ENCODE data around the gene LHX4. TPM values are rescaled to one million over a fixed set of nuclear protein-coding genes. Genes with fewer than 3 reads are reported as not detected.

The LHX4 gene
- total RNA-seq, 4 donors from 2014 or later: not detected

GRCh38 chr1:180255536-180256340, 25.7 kb downstream of the LHX4 start:
- peaks cover 39 to 46% (median 44%) of the 10 kb centered on the region in 3 donors for H3K27me3 ChIP-seq
- TF ChIP-seq POLR2A (IDR thresholded peaks at IDR 0.05): no peak
- TF ChIP-seq CTCF (IDR thresholded peaks at IDR 0.05 in 4 of 5, conservative IDR thresholded peaks at IDR 0.05 in 1 of 5): no peak
- H3K4me1 ChIP-seq: no peaks in the 10 kb centered on the region
- H3K36me3 ChIP-seq: no peaks in the 10 kb centered on the region
- no peak for ATAC-seq
- H3K27ac ChIP-seq: no peak overlapping the region
- no peak overlapping the region for H3K4me3 ChIP-seq
- in situ Hi-C loops (cut with MboI; ENCODE audit: low sequenced_read_pairs in 4 of 4) (loop anchor here in 1 of 4 donors (10.0 kb wide), 1 partner anchor 219 kb away; no protein-coding TSS in a partner anchor), intact Hi-C loops (cut with DNase I; ENCODE audit: low total_unique reads) (no loop called here)
- H3K9me3 ChIP-seq: no peaks in the 10 kb centered on the region
- no peak for DNase-seq

- intact Hi-C loops (cut with DNase I; ENCODE audit: low total_unique reads) (no loop called here), in situ Hi-C loops (cut with MboI; ENCODE audit: low sequenced_read_pairs in 4 of 4) (loop anchor here in 1 of 4 donors (10.0 kb wide), 1 partner anchor 218 kb away; no protein-coding TSS in a partner anchor)
- no peak for DNase-seq
- TF ChIP-seq POLR2A (IDR thresholded peaks at IDR 0.05): no peak
- no peak for TF ChIP-seq CTCF (IDR thresholded peaks at IDR 0.05 in 4 of 5, conservative IDR thresholded peaks at IDR 0.05 in 1 of 5)
- Histone ChIP-seq H3K4me1 (no peaks in the 10 kb centered on the region), H3K4me3 (no peak overlapping the region), H3K9me3 (no peaks in the 10 kb centered on the region), H3K27ac (no peak overlapping the region), H3K27me3 (peaks cover 41 to 48% (median 44%) of the 10 kb centered on the region in 3 donors), H3K36me3 (no peaks in the 10 kb centered on the region)
- no peak for ATAC-seq
These were observed 26.4 kb downstream of the LHX4 start for GRCh38 chr1:180256341-180257027.

- no peak overlapping the region for H3K4me3 ChIP-seq
- no peaks in the 10 kb centered on the region for H3K9me3 ChIP-seq
- no peak for DNase-seq
- in situ Hi-C loops (cut with MboI; ENCODE audit: low sequenced_read_pairs in 4 of 4) (loop anchor here in 1 of 4 donors (10.0 kb wide), 1 partner anchor 218 kb away; no protein-coding TSS in a partner anchor), intact Hi-C loops (cut with DNase I; ENCODE audit: low total_unique reads) (no loop called here)
- H3K36me3 ChIP-seq: no peaks in the 10 kb centered on the region
- H3K27ac ChIP-seq: no peak overlapping the region
- H3K27me3 ChIP-seq: peaks cover 41 to 48% (median 44%) of the 10 kb centered on the region in 3 donors
- TF ChIP-seq CTCF (IDR thresholded peaks at IDR 0.05 in 4 of 5, conservative IDR thresholded peaks at IDR 0.05 in 1 of 5): no peak
- no peak for TF ChIP-seq POLR2A (IDR thresholded peaks at IDR 0.05)
- no peaks in the 10 kb centered on the region for H3K4me1 ChIP-seq
- ATAC-seq: no peak
These were observed 26.9 kb downstream of the LHX4 start for GRCh38 chr1:180257028-180257386.

GRCh38 chr1:180257486-180257885, 27.4 kb downstream of the LHX4 start:
- H3K27me3 ChIP-seq: peaks cover 41 to 49% (median 44%) of the 10 kb centered on the region in 3 donors
- no peak overlapping the region for H3K4me3 ChIP-seq
- no peaks in the 10 kb centered on the region for H3K9me3 ChIP-seq
- in situ Hi-C loops (cut with MboI; ENCODE audit: low sequenced_read_pairs in 4 of 4) (loop anchor here in 1 of 4 donors (10.0 kb wide), 1 partner anchor 217 kb away; no protein-coding TSS in a partner anchor), intact Hi-C loops (cut with DNase I; ENCODE audit: low total_unique reads) (no loop called here)
- H3K4me1 ChIP-seq: no peaks in the 10 kb centered on the region
- H3K27ac ChIP-seq: no peak overlapping the region
- no peak for TF ChIP-seq POLR2A (IDR thresholded peaks at IDR 0.05)
- no peak for TF ChIP-seq CTCF (IDR thresholded peaks at IDR 0.05 in 4 of 5, conservative IDR thresholded peaks at IDR 0.05 in 1 of 5)
- DNase-seq (no peak), ATAC-seq (no peak)
- no peaks in the 10 kb centered on the region for H3K36me3 ChIP-seq
